Testis (tissue), 2 donors: ENCODE results near the gene RAPGEF6.

Experiments
- CTCF ChIP-seq, 3 experiments: fragments of 450-650 bp in 2 of 3; fragments of 200-600 bp in 1 of 3; sonication (generic) in 1 of 3; IDR thresholded peaks; one replicate each; pipeline ENCODE4 v1.5.1; 2016 to 2019; ENCODE audit warnings: antibody characterized with exemption in 3 of 3, mild to moderate bottlenecking in 2 of 3, moderate library complexity in 1 of 3
- POLR2A ChIP-seq: fragments of 450-650 bp; IDR thresholded peaks from one replicate; pipeline ENCODE4 v1.6.1; 2017; ENCODE audit warnings: antibody characterized with exemption, mild to moderate bottlenecking, moderate library complexity

GRCh38 chr5:131608597-131608996, 26.4 kb downstream of the RAPGEF6 start:
- TF ChIP-seq CTCF (IDR thresholded peaks at IDR 0.05) = no peak
- no peak for TF ChIP-seq POLR2A
